ENCODE data around the gene ASCC2. TPM values are rescaled to one million over a fixed set of nuclear protein-coding genes. Genes with fewer than 3 reads are reported as not detected.

Gene ASCC2
- total and polyA plus RNA-seq, 12 donors = 44.8 to 153 (median 74.7) TPM

DNA sequence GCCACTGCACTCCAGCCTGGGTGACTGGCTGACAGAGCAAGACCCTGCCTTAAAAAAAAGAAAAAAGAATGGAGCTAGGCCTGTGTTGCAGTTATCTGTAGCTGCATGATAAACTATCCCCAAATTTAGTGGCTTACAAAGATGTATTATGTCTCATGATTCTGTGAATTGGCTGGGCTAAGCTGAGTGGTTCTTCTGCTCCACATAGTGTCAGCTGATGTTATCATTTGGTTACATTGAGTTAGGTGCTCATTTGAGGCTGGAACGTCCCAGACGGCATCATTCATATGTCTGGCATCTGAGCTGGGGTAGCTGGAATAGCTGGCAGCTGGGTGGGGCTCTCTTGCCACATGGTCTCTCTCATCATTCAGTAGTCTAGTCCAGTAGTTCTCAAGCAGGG lies 8.2 kb upstream of the ASCC2 start:
- H3K27ac ChIP-seq = no peak overlapping the region
- H3K4me3 ChIP-seq = no peak overlapping the region
- no peaks in the 10 kb centered on the region for H3K27me3 ChIP-seq
- intact Hi-C loops (cut with DNase I) = no loop called here
- H3K36me3 ChIP-seq (replicated peaks in 1 of 2) = no peaks in the 10 kb centered on the region
- H3K9me3 ChIP-seq (replicated peaks in 1 of 3) = no peaks in the 10 kb centered on the region
- 89 to 100% (median 96%) methylated on average over 2 of the region's 2 CpGs for WGBS, 4 donors
- TF ChIP-seq CTCF (IDR thresholded peaks at IDR 0.05) = no peak
- no peak for TF ChIP-seq POLR2A (IDR thresholded peaks at IDR 0.05)
- no peak for DNase-seq
- H3K4me1 ChIP-seq (replicated peaks in 1 of 2) = peaks cover 2 to 9% of the 10 kb centered on the region in 2 donors

- TF ChIP-seq POLR2A (IDR thresholded peaks at IDR 0.05) = no peak
- no peak for TF ChIP-seq CTCF (IDR thresholded peaks at IDR 0.05)
- Histone ChIP-seq H3K4me1 (replicated peaks in 1 of 2) (peaks cover 7 to 13% of the 10 kb centered on the region in 2 donors), H3K9me3 (replicated peaks in 1 of 3) (no peaks in the 10 kb centered on the region), H3K27ac (peak overlapping the region in 4 of 5 donors; percentile 4 to 76 (median 70)), H3K27me3 (no peaks in the 10 kb centered on the region), H3K4me3 (no peak overlapping the region), H3K36me3 (replicated peaks in 1 of 2) (no peaks in the 10 kb centered on the region)
- peak in 5 of 7 donors; percentile 57 to 71 (median 65) for DNase-seq
- intact Hi-C loops (cut with DNase I) = no loop called here
- WGBS, 4 donors = 36 to 44% (median 41%) methylated on average over 2 of the region's 2 CpGs
Observed at GRCh38 chr22:29842740-29843139, 4.7 kb upstream of the ASCC2 start.

DNA sequence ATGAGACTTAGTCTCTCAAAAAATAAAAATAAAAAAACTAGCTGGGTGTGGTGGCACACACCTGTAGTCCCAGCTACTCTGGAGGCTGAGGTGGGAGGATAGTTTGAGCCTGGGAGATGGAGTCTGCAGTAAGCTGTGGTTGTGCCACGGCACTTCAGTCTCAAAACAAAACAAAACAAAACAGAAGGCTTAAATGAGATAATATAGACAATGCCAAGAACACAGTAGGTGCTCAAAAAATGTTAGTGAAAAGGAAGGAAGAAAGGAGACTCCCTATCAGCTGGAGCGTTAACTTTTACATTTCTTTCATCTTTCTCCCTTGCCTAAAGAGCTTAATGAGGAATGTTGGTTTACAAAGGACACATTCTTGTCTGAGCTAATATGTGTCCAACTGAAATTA lies 4.1 kb upstream of the ASCC2 start:
- intact Hi-C loops (cut with DNase I) = no loop called here
- H3K27me3 ChIP-seq = no peaks in the 10 kb centered on the region
- H3K4me3 ChIP-seq = no peak overlapping the region
- WGBS, 4 donors = 86 to 96% (median 89%) methylated on average over 2 of the region's 2 CpGs
- H3K27ac ChIP-seq = peak overlapping the region in 4 of 5 donors; percentile 4 to 76 (median 64)
- H3K36me3 ChIP-seq (replicated peaks in 1 of 2) = no peaks in the 10 kb centered on the region
- H3K4me1 ChIP-seq (replicated peaks in 1 of 2) = peaks cover 11 to 18% of the 10 kb centered on the region in 2 donors
- DNase-seq = no peak
- H3K9me3 ChIP-seq (replicated peaks in 1 of 3) = no peaks in the 10 kb centered on the region
- TF ChIP-seq POLR2A (IDR thresholded peaks at IDR 0.05) = no peak
- TF ChIP-seq CTCF (IDR thresholded peaks at IDR 0.05) = no peak

DNA sequence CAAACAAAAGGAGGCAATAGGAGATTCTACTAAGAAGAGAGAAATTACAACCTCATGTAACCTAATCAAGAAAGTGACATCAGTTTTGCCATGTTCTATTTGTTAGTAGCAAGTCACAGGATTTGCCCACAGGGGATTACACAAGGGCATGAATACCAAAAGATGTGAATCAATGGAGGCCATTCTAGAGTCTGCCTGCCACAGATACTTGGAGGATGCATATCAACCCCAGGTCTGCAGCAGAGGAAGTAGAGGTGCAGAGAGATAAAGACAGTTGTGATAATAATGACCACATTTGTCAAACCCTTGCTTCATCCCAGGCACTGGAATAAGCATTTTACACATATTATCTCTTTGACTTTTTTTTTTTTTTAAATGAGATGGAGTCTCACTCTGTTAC lies 2.4 kb upstream of the ASCC2 start:
- DNase-seq = no peak
- H3K27me3 ChIP-seq = no peaks in the 10 kb centered on the region
- H3K4me3 ChIP-seq = no peak overlapping the region
- intact Hi-C loops (cut with DNase I) = no loop called here
- no peak overlapping the region for H3K27ac ChIP-seq
- TF ChIP-seq CTCF (IDR thresholded peaks at IDR 0.05) (no peak), POLR2A (IDR thresholded peaks at IDR 0.05) (no peak)
- H3K9me3 ChIP-seq (replicated peaks in 1 of 3) = no peaks in the 10 kb centered on the region
- no peaks in the 10 kb centered on the region for H3K36me3 ChIP-seq (replicated peaks in 1 of 2)
- peaks cover 16 to 27% of the 10 kb centered on the region in 2 donors for H3K4me1 ChIP-seq (replicated peaks in 1 of 2)
